A673 (cell line): Measurements from ENCODE around the gene MTHFSD.

Source experiments
- EZH2 ChIP-seq: fragments of 200-600 bp; sonication (generic); IDR thresholded peaks from 2 replicates; pipeline ENCODE4 v1.6.1; 2017; ENCODE audit warnings: borderline replicate concordance, low read depth, mild to moderate bottlenecking, mixed read lengths, antibody characterized with exemption, low read length; ENCODE audit not compliant: poor library complexity, severe bottlenecking
- TF ChIP-seq, protein P1 (sequence below): fragments of 300-800, 200-600 bp; sonication (generic); conservative IDR thresholded peaks from 2 replicates; pipeline ENCODE4 v1.5.1; 2017; ENCODE audit warnings: low read depth, mild to moderate bottlenecking, antibody characterized with exemption, low read length, moderate library complexity, mixed read lengths

DNA sequence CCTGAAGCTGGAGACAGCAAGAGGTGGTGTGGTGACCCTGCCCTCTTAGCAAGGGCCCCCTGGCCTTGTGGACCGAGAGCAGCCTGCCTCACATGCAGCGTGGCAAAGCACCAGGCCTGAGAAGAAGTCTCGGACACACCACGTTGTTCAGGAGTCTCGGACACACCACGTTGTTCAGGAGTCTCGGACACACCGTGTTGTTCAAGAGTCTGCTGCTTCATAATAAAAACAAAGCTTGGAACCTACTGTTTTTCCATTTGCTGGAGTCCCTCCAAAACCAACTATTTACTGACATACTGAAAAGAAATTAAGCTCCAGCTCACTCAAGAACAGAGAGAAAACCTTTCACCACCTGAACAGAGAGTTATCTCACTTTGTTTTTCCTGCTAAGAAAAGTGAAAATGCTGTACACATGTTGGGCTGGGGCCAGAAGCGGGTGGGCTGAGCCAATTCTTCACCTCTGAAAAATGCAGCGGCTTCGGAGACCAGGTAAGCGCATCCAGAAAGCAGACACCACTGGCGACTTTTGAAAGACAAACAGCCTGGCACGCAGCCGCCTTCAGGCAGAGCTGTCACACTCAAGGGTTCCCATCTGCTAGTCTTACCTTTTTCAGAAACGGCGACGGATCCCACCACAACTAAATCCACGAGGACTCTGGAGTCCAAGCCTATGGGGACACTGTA is 8.9 kb downstream of the MTHFSD start:
- TF ChIP-seq, protein P1, sequence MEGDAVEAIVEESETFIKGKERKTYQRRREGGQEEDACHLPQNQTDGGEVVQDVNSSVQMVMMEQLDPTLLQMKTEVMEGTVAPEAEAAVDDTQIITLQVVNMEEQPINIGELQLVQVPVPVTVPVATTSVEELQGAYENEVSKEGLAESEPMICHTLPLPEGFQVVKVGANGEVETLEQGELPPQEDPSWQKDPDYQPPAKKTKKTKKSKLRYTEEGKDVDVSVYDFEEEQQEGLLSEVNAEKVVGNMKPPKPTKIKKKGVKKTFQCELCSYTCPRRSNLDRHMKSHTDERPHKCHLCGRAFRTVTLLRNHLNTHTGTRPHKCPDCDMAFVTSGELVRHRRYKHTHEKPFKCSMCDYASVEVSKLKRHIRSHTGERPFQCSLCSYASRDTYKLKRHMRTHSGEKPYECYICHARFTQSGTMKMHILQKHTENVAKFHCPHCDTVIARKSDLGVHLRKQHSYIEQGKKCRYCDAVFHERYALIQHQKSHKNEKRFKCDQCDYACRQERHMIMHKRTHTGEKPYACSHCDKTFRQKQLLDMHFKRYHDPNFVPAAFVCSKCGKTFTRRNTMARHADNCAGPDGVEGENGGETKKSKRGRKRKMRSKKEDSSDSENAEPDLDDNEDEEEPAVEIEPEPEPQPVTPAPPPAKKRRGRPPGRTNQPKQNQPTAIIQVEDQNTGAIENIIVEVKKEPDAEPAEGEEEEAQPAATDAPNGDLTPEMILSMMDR = no peak
- no peak for TF ChIP-seq EZH2
